Activated CD4-positive, alpha-beta T cell treated with anti-CD3 and anti-CD28 coated beads, Interleukin-2, amount 50 U/mL, for 4 hours (primary cell): Measurements from ENCODE around the gene MFSD2B.
"Not testable (repeated sequence)": the region's sequence is repeated elsewhere in the genome, so short reads cannot be mapped to it uniquely, and the experiment has no call there.

ENCODE experiments used
- DNase-seq, 2 experiments: peaks; one replicate each; pipeline ENCODE4 v3.0.0-alpha.2; 2020

The MFSD2B gene

DNA sequence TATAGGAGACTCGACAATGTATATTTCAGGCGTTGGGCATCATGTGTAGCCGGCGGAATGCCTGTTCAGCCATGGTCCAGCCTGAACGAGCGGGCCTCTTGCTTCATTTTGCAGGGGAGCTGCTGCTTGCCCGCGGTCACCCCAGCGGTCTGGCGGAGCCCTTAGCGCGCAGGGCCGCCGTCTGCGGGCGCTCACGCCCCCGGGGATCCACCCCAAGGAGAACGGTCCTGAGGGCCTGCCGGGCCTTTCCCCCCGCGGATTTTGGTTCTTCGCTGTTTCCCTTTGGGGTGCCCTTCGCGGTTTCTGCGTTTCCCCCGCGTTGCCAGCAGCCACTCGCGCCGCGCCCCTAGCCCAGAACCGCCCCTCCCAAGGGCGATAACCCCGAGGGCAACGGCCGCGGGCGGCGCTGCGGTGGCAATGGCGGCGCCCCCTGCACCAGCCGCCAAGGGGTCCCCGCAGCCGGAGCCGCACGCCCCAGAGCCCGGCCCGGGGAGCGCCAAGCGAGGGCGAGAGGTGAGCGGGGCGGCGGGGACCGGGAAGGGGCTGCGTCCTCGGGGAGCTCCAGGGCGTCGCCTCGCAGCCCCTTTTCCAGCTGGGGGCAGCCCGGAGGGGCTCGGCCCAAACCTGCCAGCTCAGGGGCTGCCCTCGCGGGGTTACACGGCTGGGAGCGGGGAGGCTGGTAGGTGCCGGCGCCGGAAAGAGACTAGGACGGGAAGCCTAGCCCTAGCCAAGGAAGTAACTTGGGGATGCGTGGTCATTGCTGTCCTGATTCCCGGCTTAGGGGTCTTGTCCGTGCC lies at the start of gene MFSD2B:
MFSD2B (plus strand) TSS at position 406 of the 797 bp plus-strand sequence; CDS start at position 418, 12 bp downstream.
- DNase-seq = no peak

- no peak for DNase-seq
These were observed 42.0 kb upstream of the MFSD2B start for GRCh38 chr2:23967846-23968245.

DNA sequence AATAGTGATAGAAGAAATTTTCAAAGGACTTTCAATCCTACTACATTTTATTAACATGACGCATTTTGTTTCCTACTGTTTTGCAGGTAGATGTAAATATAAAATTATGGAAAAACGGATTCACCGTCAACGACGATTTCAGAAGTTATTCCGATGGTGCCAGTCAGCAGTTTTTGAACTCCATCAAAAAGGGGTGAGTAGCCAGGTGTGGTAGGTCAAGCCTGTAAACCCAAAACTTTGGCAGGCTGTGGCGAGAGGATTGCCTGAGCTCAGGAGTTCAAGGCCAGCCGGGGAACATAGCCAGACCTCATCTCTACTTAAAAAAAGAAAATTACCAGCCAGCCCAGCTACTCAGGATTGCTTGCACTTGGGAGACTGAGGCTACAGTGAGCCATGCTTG lies 33.0 kb upstream of the MFSD2B start:
- DNase-seq = no peak

DNA sequence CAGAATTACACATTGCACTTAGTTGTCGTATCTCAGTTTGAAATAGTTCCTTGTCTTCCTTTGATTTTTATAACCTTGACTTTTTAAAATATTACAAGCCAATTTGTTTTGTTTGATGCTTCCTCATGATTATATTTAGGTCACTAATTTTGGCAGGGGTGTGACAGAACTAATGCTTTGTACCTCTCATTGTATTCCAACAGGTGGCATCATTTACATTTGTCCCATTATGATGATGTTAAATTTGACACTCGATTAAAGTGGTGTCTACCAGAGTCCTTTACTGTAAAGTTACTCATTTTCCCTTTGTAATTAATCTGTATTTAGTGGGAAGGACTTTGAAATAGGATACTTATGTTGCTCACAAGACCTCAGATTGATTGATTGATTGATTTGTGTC lies 21.5 kb upstream of the MFSD2B start:
- DNase-seq = no peak

GRCh38 chr2:23992931-23993330 lies 17.0 kb upstream of the MFSD2B start:
- DNase-seq = no peak

- DNase-seq = no peak
These were observed 16.1 kb upstream of the MFSD2B start for GRCh38 chr2:23993736-23994269.

DNA sequence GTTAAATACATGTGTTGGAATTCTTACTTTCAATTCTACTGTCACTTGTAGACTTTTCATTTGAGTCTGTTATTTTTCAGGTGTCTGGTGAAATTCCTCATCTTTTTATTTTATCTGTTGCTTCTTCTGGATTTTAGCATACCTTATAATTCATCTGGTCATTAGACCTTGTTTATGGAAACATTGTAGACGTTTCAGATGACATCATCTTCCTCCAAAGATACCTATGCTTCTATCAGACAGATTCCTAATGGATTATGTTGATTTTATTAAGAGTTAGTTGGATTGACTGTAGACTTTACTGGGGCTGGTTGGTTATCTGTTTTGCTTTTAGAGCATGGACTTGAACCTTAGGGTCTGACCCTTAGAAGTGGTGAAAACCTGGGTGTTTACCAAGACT lies 15.3 kb upstream of the MFSD2B start:
- no peak for DNase-seq

- no peak for DNase-seq
These were observed 2.2 kb upstream of the MFSD2B start for GRCh38 chr2:24007693-24008092.

GRCh38 chr2:24008672-24009366 lies 1.1 kb upstream of the MFSD2B start:
- no peak for DNase-seq

GRCh38 chr2:24009367-24009679 lies 562 bp upstream of the MFSD2B start:
- no peak for DNase-seq

DNA sequence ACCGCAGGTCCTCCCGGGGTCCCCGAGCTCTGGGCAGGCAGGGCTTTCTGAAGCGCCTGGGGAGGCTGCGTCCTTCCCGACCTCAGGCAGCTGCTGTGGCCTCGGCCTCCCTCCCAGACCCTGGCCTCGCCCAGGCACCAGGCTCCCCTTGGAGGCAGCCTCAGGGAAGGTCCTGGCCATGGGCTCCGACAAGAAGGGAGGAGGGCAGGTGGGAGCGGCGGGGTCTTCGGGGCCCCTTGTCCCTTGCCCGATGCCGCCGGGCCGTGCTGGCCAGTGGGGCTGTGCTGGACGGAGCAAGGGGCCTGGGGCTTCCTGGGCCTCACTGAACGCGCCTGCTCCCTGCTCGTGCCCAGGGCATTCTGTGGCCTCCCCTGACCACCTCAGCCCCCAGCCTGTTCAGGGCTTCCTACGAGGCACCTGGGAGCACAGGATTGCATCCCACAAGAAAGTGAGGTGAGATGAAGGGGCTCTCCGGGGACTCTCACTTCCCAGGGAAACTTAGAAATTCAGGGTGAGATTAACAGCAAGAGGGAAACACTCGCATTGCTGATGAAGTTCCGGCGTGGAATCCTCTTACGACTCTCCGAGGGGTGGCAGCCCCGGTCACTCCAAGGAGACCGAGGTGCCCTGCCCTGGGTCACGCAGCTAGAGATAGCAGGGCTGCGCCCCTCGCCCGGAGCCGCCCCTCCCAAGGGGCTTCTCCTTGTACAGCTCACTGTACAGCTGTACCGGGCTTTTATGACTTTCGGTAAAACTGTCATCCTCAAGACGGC lies 778 bp downstream of the MFSD2B start:
- DNase-seq = no peak

DNA sequence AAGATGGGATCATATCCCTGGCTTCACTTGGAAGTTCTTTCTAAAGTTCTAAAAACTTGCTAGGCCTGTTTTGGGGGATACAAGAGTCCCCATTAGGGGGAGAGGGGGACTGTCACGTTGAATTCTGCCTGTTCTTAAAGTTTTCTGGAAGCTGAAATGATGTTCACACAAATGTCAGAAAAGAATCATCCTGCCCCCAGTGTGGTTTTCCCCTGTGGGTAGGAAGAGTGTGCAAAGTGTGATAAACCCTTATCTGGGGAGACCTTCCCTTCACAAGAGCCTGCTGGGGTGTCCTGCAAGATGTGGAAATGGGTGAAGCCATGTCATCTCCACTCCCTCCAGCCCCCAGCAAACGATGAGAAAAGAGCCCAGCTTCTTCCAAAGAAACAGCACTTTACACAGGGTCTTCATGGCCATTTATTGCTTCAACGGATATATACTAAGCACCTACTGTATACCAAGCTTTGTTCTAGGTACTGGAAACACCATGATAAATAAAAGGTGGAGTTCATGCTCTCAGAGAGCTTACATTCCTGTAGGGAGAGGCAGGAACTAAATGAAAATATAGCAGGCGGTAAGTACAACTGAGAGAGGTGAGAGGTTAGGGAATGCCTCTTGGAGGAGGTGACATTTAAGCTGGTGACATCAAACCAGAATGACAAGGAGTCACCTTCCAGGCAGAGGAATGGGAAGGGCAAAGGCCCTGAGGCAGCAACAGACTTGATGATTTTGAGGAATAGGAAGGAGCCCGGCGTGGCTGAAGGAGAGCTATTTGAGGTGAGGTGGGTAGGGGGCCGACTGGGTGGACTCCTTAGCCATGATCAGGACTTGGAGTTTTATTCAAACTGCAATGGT lies 1.6 kb downstream of the MFSD2B start:
- DNase-seq = no peak

DNA sequence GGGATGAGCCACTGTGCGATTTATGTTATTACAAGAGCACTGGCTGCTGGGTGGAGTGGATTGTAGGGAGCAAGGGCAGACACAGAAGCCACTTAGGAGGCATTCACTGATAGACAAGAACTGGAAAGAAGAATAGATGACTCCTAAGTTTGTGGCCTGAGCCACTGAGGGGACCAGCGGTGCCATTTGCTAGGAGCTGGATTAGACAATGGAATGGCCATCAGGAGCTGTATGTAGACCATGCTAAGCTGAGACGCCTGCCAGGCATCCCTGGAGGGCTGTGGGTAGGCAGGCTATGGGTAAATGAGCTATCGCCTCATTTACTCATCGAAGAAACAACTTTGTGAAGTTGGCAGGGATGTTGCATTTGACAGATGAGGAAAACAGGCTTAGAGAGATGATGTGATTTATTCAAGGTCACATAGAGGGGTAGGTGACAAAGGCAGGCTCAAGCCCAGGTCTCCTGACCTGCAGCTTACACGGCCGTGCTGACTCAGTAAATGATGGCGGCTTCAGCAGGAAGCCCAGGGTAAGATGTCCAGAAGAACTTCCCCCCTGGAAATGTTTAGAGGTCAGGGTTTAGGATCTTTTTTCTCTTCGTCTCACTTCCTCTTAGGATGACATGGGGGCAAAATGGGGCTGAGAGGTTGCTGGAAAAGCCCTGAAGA lies 2.8 kb downstream of the MFSD2B start:
- DNase-seq = no peak

DNA sequence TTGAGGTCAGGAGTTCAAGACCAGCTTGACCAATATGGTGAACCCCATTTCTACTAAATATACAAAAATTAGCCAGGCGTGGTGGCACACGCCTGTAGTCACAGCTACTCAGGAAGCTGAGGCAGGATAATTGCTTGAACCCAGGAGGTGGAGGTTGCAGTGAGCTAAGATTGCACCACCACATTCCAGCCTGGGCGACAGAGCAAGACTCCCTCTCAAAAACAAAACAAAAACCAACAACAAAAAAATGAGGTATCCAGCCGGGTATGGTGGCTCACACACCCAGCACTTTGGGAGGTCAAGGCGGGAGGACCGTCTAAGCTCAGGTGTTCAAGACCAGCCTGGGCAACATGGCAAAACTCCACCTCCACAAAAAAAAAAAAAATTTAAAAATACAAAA lies 5.0 kb downstream of the MFSD2B start:
- DNase-seq = not testable (repeated sequence)

DNA sequence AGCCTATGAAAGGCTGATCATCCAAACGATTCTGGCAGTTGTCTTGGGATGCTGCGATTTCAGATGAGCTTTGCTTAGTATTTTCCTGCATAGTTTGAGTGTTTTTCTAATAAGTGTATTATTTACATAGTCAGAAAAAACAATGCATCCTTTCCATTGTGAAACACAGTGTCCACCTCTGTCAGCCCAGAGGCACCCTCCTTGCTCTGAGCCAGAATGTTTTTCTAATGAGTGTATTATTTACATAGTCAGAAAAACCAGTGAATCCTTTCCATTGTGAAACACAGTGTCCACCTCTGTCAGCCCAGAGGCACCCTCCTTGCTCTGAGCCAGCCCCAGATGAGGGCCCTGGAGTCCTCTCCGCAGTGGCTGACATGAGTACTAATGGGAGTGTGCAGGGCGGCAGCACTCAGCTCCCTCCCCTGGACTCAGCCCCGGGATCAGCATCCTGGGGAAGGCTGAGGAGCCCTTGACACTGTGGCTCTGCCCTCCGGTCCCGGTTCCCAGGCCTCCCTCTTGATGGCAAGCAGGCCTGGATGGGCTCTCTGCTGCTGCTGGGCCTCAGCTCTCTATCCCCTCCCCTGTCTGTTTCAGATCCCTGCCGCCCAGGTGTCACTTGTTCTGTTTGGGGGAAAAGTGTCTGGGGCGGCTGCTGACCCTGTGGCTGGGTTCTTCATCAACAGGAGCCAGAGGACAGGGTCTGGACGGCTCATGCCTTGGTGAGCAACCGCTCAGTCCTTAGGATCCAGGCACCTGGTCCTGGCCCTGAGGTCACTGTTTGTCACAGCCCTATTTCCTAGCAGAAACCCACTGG lies 5.9 kb downstream of the MFSD2B start:
- no peak for DNase-seq

DNA sequence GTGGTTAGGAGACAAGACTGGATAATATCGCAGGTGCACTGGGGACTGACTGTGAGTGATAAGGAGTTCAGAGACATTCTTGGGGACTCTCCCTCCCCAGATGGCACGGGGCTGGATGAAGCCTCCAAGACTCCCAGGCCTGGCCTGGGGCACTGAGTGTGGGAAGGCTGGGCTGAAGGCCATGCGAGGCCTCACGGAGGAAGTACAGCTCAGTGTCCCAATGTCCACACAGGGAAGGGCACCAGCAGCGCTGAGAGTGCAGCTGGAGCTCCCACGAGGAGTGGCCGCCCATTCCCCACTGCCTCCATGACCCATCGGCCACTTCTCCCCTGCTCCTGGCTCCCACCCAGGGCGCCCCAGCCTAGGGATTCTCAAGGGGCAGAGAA lies 6.5 kb downstream of the MFSD2B start:
- DNase-seq = no peak

GRCh38 chr2:24016853-24017703 lies 7.2 kb downstream of the MFSD2B start:
- no peak for DNase-seq

DNA sequence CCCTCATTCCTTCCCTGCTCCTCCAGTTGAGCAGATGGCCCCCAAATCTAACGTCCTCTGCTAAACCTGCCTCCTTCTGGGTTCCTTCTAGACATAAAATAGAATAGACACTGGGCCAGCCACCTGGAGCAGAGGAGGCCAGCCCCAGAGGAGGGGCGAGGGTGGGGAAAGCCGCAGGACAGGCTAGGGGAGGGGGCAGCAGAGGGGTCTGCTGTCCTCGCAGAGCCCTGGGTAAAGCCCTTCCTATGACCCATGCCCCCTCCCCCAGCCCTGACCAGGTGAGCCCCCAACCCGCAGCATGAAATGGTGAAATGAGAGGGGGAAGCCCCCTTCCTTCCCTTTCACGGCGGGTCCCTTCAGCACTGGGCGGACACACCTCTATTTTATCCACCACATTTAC lies 7.8 kb downstream of the MFSD2B start:
- DNase-seq = no peak

- no peak for DNase-seq
These were observed 8.4 kb downstream of the MFSD2B start for GRCh38 chr2:24018241-24018640.

GRCh38 chr2:24019729-24020128 lies 9.8 kb downstream of the MFSD2B start:
- DNase-seq = no peak
